H1 (cell line): ENCODE results near the gene FAM120A.

Source experiments
- BRCA1 ChIP-seq: IDR thresholded peaks from 2 replicates; pipeline ENCODE4 v1.6.1; 2012; ENCODE audit warnings: low read depth, low read length, improper control_type of control experiment
- EZH2 ChIP-seq: fragments of 200-600 bp; sonication (generic); IDR thresholded peaks from 2 replicates; pipeline ENCODE4 v1.7.1; 2012; ENCODE audit warnings: low read depth, mild to moderate bottlenecking, moderate library complexity, low read length, inconsistent platforms; ENCODE audit not compliant: severe bottlenecking
- JUN ChIP-seq: IDR thresholded peaks from 2 replicates; pipeline ENCODE4 v1.6.1; 2011; ENCODE audit warnings: low read depth, mild to moderate bottlenecking, improper control_type of control experiment, low read length
- POLR2A ChIP-seq, 2 experiments: IDR thresholded peaks; 1 replicate in 1 of 2; 2 replicates in 1 of 2; pipeline ENCODE4 v1.6.1; 2011; ENCODE audit warnings: low read depth in 2 of 2, low read length in 2 of 2, mild to moderate bottlenecking in 2 of 2; ENCODE audit errors: control extremely low read depth in 1 of 2
- SP4 ChIP-seq: IDR thresholded peaks from 2 replicates; pipeline ENCODE4 v1.6.1; 2012; ENCODE audit warnings: low read length, inconsistent platforms
- TBP ChIP-seq: IDR thresholded peaks from 2 replicates; pipeline ENCODE4 v1.6.1; 2011; ENCODE audit warnings: low read depth, low read length, improper control_type of control experiment
- TCF12 ChIP-seq: IDR thresholded peaks from 2 replicates; pipeline ENCODE4 v1.6.1; 2011; ENCODE audit warnings: low read depth, mild to moderate bottlenecking, low read length
- ZNF274 ChIP-seq: IDR thresholded peaks from 2 replicates; pipeline ENCODE4 v1.7.0; 2012; ENCODE audit warnings: low read length, borderline replicate concordance; ENCODE audit errors: extremely low read depth
- TF ChIP-seq, protein P1 (sequence below), 3 experiments: IDR thresholded peaks; 1 replicate in 2 of 3; 2 replicates in 1 of 3; pipeline versions ENCODE4 v1.5.1 to v1.6.1; 2011; ENCODE audit warnings: low read length in 3 of 3, mild to moderate bottlenecking in 3 of 3, inconsistent platforms in 2 of 3, low read depth in 1 of 3, moderate library complexity in 1 of 3; ENCODE audit not compliant: insufficient read depth in 1 of 3; ENCODE audit errors: control extremely low read depth in 1 of 3
- TF ChIP-seq, protein P2 (sequence below): IDR thresholded peaks from 2 replicates; pipeline ENCODE4 v1.6.1; 2012; ENCODE audit warnings: inconsistent platforms

DNA sequence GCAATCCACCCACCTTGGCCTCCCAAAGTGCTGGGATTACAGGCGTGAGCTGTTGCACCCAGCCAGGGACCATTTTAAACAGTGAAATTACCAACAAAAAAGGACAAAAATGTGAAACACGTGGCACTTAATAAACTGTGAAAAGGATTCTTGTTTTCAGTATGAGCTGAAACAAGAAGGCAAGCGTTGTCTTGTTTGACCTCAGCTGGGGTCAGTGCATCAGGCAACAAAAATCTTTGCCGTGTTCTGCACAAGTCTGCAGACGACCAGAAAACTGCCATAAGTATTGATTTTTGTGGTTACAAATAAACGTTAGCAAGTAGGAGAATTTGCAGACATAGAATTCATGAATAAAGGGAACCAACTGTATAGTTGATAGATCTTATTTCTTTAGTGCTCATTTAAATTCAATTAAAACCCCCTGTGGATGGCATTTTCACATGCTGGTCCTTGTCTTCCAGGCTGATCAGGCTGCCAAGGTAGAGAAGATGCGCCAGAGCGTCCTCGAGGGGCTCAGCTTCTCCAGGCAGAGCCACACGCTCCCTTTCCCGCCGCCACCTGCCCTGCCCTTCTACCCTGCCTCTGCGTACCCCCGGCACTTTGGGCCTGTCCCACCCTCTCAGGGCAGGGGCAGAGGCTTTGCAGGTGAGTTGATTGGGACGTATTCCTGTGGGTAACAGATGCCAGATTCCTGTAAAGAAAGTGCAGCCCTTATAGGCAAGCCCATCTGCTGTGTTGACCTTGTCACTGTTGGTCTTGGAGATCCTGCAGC lies 106.1 kb downstream of the FAM120A start:
- no peak for TF ChIP-seq POLR2A (IDR thresholded peaks at IDR 0.05; ENCODE audit: control extremely low read depth in 1 of 2, low read depth in 2 of 2, low read length in 2 of 2)
- TF ChIP-seq, protein P1, sequence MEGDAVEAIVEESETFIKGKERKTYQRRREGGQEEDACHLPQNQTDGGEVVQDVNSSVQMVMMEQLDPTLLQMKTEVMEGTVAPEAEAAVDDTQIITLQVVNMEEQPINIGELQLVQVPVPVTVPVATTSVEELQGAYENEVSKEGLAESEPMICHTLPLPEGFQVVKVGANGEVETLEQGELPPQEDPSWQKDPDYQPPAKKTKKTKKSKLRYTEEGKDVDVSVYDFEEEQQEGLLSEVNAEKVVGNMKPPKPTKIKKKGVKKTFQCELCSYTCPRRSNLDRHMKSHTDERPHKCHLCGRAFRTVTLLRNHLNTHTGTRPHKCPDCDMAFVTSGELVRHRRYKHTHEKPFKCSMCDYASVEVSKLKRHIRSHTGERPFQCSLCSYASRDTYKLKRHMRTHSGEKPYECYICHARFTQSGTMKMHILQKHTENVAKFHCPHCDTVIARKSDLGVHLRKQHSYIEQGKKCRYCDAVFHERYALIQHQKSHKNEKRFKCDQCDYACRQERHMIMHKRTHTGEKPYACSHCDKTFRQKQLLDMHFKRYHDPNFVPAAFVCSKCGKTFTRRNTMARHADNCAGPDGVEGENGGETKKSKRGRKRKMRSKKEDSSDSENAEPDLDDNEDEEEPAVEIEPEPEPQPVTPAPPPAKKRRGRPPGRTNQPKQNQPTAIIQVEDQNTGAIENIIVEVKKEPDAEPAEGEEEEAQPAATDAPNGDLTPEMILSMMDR (IDR thresholded peaks at IDR 0.05; ENCODE audit: control extremely low read depth in 1 of 3, insufficient read depth in 1 of 3, low read depth in 1 of 3, low read length in 3 of 3), result no peak
- TF ChIP-seq ZNF274, result no peak
- TF ChIP-seq JUN, result no peak
- TF ChIP-seq BRCA1, result no peak
- TF ChIP-seq, protein P2, sequence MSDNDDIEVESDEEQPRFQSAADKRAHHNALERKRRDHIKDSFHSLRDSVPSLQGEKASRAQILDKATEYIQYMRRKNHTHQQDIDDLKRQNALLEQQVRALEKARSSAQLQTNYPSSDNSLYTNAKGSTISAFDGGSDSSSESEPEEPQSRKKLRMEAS, result no peak
- no peak for TF ChIP-seq TCF12
- no peak for TF ChIP-seq EZH2
- no peak for TF ChIP-seq SP4
- TF ChIP-seq TBP, result no peak
